ENCODE data around the gene FCHO2.

DNA sequence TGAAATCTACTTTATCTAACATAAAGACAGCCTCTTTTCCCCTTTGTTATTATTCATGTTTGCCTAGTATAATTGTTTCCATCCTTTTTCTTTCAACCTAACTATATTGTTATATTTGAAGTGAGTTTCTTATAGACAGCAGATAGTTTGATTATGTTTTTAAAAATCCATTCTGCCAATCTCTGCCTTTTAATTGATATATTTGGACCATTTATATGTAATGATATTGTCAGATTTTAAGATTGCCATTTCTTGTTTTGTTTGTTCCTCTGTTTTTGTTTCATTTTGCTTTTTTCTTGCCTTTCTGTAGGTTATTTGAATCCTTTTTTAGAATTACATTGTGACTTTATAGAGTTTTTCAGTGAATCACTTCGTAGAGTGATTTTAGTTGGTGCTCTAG is 89.8 kb downstream of the FCHO2 start:
- TF ChIP-seq GATA2 (IDR thresholded peaks at IDR 0.05; ENCODE audit: low read depth, low read length) (no peak), GATA3 (IDR thresholded peaks at IDR 0.05; ENCODE audit: low read depth, low read length) (no peak)
